ENCODE data around the gene TRPM4.

DNA sequence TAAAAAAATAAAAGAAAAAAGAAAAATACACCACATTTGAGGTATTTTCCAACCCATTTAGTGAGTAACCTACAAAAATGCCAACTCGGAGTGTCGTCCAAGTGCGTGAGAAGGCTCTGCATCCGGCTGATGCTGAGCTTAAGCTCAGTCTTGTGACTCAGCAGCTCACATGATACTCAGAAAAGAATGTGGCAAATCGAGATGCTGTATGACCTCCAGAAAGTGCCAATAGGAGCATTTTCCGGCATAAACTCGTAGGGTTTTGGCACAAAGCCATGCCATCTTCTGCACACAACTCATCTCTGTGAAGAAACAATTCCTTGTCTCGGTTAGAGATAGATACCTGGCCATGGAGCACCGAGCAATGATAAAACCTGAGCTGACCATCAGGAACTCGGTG, 58.5 kb downstream of the TRPM4 start:
- TF ChIP-seq POLR2AphosphoS5 (IDR thresholded peaks at IDR 0.05) (peak in 1 of 2 donors; percentile 12), POLR2A (IDR thresholded peaks at IDR 0.05; ENCODE audit: low read depth) (no peak)
- TF ChIP-seq, protein P1, sequence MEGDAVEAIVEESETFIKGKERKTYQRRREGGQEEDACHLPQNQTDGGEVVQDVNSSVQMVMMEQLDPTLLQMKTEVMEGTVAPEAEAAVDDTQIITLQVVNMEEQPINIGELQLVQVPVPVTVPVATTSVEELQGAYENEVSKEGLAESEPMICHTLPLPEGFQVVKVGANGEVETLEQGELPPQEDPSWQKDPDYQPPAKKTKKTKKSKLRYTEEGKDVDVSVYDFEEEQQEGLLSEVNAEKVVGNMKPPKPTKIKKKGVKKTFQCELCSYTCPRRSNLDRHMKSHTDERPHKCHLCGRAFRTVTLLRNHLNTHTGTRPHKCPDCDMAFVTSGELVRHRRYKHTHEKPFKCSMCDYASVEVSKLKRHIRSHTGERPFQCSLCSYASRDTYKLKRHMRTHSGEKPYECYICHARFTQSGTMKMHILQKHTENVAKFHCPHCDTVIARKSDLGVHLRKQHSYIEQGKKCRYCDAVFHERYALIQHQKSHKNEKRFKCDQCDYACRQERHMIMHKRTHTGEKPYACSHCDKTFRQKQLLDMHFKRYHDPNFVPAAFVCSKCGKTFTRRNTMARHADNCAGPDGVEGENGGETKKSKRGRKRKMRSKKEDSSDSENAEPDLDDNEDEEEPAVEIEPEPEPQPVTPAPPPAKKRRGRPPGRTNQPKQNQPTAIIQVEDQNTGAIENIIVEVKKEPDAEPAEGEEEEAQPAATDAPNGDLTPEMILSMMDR (IDR thresholded peaks at IDR 0.05): no peak
